Measurements from ENCODE around the gene POFUT1. TPM values are rescaled to one million over a fixed set of nuclear protein-coding genes. Genes with fewer than 3 reads are reported as not detected.

The POFUT1 gene
- total RNA-seq, 4 donors from 2014 or later = 28.8 to 42.4 (median 33.5) TPM

- Histone ChIP-seq H3K36me3 (peaks cover 0 to 37% of the 10 kb centered on the region in 2 donors), H3K27ac (no peak overlapping the region), H3K4me1 (no peaks in the 10 kb centered on the region), H3K9me3 (no peaks in the 10 kb centered on the region), H3K4me3 (no peak overlapping the region), H3K27me3 (no peaks in the 10 kb centered on the region)
- WGBS, 2 donors (ENCODE audit: low coverage in 1 of 2) = 79 to 88% methylated on average over 6 to 7 of the region's 9 CpGs
- TF ChIP-seq, protein P1, sequence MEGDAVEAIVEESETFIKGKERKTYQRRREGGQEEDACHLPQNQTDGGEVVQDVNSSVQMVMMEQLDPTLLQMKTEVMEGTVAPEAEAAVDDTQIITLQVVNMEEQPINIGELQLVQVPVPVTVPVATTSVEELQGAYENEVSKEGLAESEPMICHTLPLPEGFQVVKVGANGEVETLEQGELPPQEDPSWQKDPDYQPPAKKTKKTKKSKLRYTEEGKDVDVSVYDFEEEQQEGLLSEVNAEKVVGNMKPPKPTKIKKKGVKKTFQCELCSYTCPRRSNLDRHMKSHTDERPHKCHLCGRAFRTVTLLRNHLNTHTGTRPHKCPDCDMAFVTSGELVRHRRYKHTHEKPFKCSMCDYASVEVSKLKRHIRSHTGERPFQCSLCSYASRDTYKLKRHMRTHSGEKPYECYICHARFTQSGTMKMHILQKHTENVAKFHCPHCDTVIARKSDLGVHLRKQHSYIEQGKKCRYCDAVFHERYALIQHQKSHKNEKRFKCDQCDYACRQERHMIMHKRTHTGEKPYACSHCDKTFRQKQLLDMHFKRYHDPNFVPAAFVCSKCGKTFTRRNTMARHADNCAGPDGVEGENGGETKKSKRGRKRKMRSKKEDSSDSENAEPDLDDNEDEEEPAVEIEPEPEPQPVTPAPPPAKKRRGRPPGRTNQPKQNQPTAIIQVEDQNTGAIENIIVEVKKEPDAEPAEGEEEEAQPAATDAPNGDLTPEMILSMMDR (IDR thresholded peaks at IDR 0.05) = no peak
- TF ChIP-seq POLR2A (IDR thresholded peaks at IDR 0.05) (no peak), EP300 (IDR thresholded peaks at IDR 0.05) (no peak), POLR2AphosphoS5 (IDR thresholded peaks at IDR 0.05) (no peak)
- no peak for ATAC-seq
Observed at GRCh38 chr20:32238483-32239425, 31.1 kb downstream of the POFUT1 start.

DNA sequence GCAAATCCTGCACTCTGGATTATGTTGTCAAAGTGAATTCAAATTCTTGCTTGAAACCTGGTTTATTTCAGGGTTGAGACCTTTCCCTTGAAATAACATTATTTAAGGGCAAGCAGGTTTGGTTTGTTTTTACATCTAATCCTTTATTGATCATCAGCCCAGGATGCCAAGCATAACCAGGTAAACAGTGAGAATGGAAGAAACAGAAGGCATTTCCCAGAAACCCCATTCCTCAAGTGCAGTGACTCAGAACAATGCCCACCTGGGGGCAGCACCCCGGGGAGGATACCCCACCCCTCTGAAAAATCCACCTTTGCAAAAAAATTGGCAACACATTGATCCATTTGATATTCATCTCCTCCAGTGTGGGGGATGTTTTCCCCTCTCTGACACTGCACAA lies 32.5 kb downstream of the POFUT1 start:
- no peak for ATAC-seq
- H3K4me1 ChIP-seq = no peaks in the 10 kb centered on the region
- peaks cover 0 to 23% of the 10 kb centered on the region in 2 donors for H3K36me3 ChIP-seq
- no peaks in the 10 kb centered on the region for H3K27me3 ChIP-seq
- H3K27ac ChIP-seq = no peak overlapping the region
- TF ChIP-seq, protein P1 (IDR thresholded peaks at IDR 0.05) = no peak
- TF ChIP-seq POLR2AphosphoS5 (IDR thresholded peaks at IDR 0.05) (no peak), POLR2A (IDR thresholded peaks at IDR 0.05) (no peak), EP300 (IDR thresholded peaks at IDR 0.05) (no peak)
- no peak overlapping the region for H3K4me3 ChIP-seq
- 0 to 13% methylated on average over 1 of the region's 1 CpG for WGBS, 2 donors (ENCODE audit: low coverage in 1 of 2)
- no peaks in the 10 kb centered on the region for H3K9me3 ChIP-seq

GRCh38 chr20:32241807-32242206 lies 34.1 kb downstream of the POFUT1 start:
- TF ChIP-seq POLR2A (IDR thresholded peaks at IDR 0.05) (no peak), POLR2AphosphoS5 (IDR thresholded peaks at IDR 0.05) (no peak), EP300 (IDR thresholded peaks at IDR 0.05) (no peak)
- TF ChIP-seq, protein P1 (IDR thresholded peaks at IDR 0.05) = no peak
- no peaks in the 10 kb centered on the region for H3K9me3 ChIP-seq

GRCh38 chr20:32244150-32244823 lies 36.6 kb downstream of the POFUT1 start:
- Histone ChIP-seq H3K9me3 (no peaks in the 10 kb centered on the region), H3K4me1 (no peaks in the 10 kb centered on the region), H3K4me3 (no peak overlapping the region), H3K27me3 (no peaks in the 10 kb centered on the region), H3K36me3 (no peaks in the 10 kb centered on the region), H3K27ac (no peak overlapping the region)
- TF ChIP-seq EP300 (IDR thresholded peaks at IDR 0.05) (no peak), POLR2AphosphoS5 (IDR thresholded peaks at IDR 0.05) (no peak), POLR2A (IDR thresholded peaks at IDR 0.05) (no peak)
- TF ChIP-seq, protein P1 (IDR thresholded peaks at IDR 0.05) = no peak
- no peak for ATAC-seq
- WGBS, 2 donors (ENCODE audit: low coverage in 1 of 2) = 80 to 87% methylated on average over 3 of the region's 6 CpGs

More at GRCh38 chr20:32241807-32242206, 34.1 kb downstream of the POFUT1 start:
- Histone ChIP-seq H3K4me1 (no peaks in the 10 kb centered on the region), H3K27me3 (no peaks in the 10 kb centered on the region), H3K27ac (no peak overlapping the region), H3K4me3 (no peak overlapping the region), H3K36me3 (peaks cover 0 to 7% of the 10 kb centered on the region in 2 donors)
- ATAC-seq = no peak
- 86 to 100% methylated on average over 1 of the region's 4 CpGs for WGBS, 2 donors (ENCODE audit: low coverage in 1 of 2)

Data from gastroesophageal sphincter (tissue), 4 donors.